Uterus (tissue), 2 donors: ENCODE measurements around the gene EML6.

ENCODE experiments used
- CTCF ChIP-seq, 4 experiments: fragments of 200-600 bp in 2 of 4; fragments of 450-650 bp in 2 of 4; sonication (generic) in 2 of 4; IDR thresholded peaks; one replicate each; pipeline ENCODE4 v1.5.1; 2016 to 2019; ENCODE audit warnings: antibody characterized with exemption in 4 of 4, mild to moderate bottlenecking in 2 of 4, moderate library complexity in 1 of 4
- POLR2A ChIP-seq, 2 donors: fragments of 450-650 bp; IDR thresholded peaks; one replicate each; pipeline ENCODE4 v1.6.1; 2016; ENCODE audit warnings: antibody characterized with exemption in 2 of 2, mild to moderate bottlenecking in 1 of 2, moderate library complexity in 1 of 2

GRCh38 chr2:54763636-54764291, 40.3 kb downstream of the EML6 start:
- TF ChIP-seq POLR2A (IDR thresholded peaks at IDR 0.05), result no peak
- no peak for TF ChIP-seq CTCF (IDR thresholded peaks at IDR 0.05)
